ENCODE measurements around the gene HBG2.
"Not testable (repeated sequence)": the region's sequence is repeated elsewhere in the genome, so short reads cannot be mapped to it uniquely, and the experiment has no call there.

Gene HBG2

DNA sequence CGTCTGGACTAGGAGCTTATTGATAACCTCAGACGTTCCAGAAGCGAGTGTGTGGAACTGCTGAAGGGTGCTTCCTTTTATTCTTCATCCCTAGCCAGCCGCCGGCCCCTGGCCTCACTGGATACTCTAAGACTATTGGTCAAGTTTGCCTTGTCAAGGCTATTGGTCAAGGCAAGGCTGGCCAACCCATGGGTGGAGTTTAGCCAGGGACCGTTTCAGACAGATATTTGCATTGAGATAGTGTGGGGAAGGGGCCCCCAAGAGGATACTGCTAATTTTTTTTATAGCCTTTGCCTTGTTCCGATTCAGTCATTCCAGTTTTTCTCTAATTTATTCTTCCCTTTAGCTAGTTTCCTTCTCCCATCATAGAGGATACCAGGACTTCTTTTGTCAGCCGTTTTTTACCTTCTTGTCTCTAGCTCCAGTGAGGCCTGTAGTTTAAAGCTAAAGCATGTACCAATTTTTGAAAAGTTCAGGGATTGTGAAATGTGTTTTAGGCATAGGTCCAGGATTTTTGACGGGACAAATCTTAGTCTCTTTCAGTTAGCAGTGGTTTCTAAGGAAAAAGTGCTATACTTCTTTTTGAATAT, 4.7 kb downstream of the HBG2 start, which contains the start of gene HBG1:
TSS of gene HBG1 (minus strand) at position 51 of the 590 bp plus-strand sequence. CDS start 53 bp downstream, outside the sequence.
- DNase-seq (ENCODE audit: low read depth): not testable (repeated sequence)

DNA sequence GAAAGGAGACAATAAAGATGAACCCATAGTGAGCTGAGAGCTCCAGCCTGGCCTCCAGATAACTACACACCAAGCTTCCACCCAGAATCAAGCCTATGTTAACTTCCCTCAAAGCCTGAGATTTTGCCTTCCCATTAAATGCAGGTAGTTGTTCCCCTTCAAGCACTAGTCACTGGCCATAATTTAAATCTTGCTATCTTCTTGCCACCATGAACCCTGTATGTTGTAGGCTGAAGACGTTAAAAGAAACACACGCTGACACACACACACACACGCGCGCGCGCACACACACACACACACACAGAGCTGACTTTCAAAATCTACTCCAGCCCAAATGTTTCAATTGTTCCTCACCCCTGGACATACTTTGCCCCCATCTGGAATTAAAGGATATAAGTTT, 6.1 kb downstream of the HBG2 start:
- not testable (repeated sequence) for DNase-seq (ENCODE audit: low read depth)

DNA sequence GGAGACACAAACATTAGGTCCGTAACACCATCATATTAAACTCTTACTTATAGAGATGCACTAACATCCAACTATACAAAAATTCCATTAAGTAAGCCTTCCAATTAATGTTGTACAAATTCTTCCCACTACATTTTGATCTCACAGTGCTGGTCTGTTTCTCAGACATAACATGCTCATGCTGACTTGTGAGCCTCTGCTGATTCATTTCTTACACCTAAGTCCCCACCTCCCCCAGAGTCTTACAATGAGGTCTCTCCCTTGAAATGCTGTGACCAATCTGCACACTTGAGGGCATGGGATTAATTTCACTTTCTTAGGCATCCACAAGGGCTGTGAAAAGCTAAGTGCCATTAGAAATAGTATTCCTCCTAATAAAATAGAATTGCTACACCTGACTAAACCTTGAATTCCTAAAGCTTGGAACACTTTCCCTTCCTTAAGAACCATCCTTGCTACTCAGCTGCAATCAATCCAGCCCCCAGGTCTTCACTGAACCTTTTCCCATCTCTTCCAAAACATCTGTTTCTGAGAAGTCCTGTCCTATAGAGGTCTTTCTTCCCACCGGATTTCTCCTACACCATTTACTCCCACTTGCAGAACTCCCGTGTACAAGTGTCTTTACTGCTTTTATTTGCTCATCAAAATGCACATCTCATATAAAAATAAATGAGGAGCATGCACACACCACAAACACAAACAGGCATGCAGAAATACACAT, 6.9 kb downstream of the HBG2 start:
- no peak for DNase-seq (ENCODE audit: low read depth)

DNA sequence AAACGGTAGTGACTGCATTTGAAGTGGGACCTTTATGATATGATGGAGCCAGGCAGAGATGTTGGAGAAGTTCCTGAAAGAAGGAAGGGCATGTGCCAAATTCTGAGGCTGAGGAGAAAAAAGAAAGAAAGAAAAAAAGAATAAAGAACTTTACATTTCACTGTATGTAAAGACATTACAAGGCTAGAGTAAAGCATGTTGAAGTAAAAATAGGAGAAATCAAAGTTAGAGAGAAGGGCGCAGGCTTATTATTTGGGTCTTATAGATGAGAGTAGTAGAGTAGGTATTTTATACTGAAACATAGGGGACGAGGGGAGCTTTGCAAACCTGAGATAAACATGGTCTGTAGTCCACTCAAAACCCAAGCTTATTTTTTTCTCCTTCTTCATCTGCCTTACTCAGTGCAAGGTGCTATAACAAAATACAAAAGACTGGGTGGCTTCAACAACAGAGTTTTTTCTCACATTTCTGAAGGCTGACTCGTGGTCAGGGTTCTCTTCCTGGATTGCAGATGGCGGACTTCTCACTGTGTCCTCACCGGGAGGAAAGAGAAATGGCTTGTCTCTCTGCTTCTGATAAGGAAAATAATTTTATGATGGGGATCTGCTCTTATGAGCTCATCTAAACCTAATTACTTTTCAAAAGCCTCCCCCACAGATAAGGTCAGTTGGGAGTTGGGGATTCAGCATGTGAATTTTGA, 7.7 kb downstream of the HBG2 start:
- DNase-seq (ENCODE audit: low read depth): no peak

DNA sequence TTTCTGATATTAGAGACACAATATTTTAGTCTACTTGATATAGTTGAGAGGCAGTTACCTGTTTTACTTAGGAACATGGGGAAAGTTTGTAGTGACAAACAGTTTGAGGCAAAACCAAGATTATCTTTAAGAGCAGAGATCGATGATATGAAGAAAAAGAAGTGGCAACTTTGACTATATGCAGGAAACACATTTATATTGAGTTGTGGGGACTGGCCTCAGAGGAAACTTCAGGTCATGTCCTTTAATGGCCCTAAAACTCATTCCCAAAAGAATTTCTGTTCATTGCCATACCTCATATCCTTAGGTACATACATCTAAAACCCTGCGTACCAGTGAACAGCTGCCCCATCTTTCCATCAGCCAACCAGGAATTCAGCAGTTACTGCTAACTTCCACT, 9.4 kb downstream of the HBG2 start:
- no peak for DNase-seq (ENCODE audit: low read depth)

DNA sequence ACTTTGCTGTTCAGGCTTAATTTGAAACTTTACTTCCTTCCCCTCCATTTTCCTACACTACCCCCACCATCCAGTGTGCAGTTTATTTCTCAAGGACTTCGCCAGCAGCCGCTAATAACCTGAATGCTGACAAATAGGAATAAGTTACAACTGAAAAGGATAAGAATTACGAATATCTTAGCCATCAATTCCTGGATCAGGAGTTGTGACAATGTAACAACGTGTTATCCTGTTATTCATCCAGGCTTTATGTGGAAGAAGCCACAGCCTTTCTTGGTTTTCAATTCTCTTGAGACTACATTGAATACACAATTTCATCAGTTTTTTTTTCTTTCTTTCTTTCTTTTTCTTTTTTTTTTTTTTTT, 10.8 kb downstream of the HBG2 start:
- DNase-seq (ENCODE audit: low read depth): no peak

DNA sequence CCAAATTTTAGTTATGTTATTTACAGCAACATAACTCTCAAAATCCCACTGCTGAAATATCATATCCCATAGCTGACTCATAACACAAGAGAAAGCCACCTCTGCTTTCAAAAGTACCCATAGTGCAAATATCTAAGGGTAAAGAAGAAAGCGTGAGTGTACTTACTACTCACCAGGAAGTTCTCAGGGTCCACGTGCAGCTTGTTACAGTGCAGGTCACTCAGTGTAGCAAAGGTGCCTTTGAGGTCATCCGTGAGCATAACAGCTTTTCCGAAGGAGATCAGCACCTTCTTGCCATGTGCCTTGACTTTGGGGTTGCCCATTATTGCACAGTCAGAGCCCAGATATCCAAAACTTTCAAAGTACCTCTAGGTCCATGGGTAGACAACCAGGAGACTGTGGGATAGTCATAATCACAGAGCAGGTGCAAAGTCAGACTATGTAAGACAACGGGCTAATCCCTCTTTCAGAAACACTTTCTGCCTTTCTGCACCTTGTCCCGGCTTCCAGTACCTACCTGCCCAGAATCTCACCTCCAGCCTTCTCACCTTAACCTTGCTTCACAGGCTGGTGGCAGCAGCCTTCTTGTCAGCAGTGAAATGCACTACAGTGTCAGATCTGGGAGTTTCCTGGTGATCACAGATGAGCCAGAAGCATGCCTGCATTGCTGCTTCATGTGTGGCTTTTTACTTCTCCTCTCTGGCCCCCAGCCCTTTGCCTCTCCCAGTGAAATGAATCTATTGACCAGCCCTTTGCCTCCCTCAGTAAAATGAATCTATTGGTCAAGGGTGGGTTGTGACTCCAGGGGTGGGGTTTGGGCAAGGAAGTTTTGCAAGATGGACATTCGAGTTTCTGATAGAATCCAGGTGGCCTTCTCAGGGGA, 11.4 kb downstream of the HBG2 start:
- no peak for DNase-seq (ENCODE audit: low read depth)

DNA sequence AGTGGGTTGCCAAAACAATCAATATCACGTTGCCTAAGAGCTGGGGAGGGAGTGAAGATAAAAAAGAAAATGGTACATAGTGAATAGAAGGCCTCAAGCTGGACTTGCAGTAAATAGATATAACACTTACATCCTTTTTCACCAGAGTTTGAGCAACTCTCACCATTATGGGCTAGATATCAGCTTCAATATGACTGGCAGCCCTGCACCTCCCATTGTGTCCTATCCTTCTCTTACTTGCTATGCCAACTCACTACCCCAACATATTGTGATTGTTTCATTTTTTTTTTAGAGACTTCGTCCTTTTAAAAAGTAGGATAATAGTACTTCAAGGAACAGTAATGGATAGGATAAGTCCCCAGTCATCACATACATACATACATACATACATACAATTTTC, 12.4 kb downstream of the HBG2 start:
- DNase-seq (ENCODE audit: low read depth): no peak

DNA sequence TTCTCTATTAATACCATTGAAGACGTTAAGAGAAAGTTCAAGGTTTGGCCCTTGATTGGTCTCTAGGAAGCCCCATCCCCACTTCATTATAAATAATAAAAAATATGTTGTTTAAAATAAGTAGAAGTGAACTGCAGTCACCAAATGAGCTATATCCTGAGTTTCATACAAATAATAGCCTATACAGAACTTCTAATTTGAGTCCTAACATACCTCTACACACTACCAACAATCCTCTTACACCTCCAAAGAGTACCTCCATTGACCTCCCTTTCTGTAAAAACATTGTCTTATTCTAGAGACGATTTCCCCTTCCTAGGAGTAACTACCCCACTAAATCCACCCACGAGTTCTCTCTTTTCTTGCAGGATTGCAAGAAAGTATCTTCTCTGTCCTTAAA, 13.1 kb downstream of the HBG2 start:
- DNase-seq (ENCODE audit: low read depth): no peak

DNA sequence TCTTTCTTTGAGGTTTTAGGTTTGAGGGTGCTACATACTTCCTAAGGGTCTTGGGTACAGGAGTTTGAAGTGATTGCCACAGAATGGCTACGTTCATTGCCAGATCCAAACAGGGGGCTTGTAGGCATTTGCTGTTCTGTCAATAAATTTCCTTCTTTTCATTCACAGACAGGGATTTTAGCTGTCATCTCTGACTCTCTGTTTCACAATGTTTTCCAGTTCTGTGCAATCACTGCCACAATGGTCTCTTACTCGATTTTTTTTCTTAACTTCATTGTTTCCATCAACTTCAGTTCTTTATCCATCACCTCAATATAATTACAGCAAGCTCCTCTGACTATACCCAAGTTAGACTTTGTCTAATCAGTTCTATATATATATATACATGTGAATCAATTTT, 14.1 kb downstream of the HBG2 start:
- no peak for DNase-seq (ENCODE audit: low read depth)

DNA sequence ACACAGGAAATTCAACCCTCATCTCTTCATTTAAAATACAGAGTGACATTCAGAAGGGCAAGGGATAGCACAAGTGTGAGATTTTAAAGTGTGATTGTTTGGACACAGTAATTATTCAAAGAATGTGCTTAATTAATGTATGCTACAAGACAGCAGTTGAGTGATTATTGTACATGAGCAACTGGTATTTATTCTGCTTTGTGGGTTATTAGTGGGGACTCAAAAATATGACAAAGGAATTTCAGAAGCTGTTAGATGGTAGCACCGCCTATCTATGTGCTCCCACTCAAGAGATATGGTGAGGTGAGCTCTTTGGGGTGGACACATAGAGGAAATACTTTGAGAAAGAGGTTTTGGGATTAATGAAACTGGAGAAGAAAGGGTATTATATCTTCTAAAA, 14.5 kb downstream of the HBG2 start:
- DNase-seq (ENCODE audit: low read depth): no peak

DNA sequence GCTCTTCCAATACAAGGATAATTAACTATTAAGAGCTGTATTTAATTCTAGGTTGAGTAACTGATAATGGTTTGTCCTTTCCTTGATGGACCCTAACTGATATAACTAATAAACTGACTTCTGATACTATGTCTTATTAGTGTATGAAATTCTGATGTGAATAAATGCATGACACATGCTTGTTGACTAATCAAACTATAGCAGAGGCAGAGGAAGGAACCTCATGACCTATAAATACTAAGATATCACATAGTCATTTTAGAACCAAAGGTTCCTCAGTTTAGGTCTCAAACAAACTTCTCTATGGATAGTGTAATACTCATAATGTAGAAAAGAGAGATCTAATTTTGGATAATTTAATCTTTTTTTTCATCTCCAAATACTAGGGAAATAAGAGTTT, 15.5 kb downstream of the HBG2 start:
- no peak for DNase-seq (ENCODE audit: low read depth)

DNA sequence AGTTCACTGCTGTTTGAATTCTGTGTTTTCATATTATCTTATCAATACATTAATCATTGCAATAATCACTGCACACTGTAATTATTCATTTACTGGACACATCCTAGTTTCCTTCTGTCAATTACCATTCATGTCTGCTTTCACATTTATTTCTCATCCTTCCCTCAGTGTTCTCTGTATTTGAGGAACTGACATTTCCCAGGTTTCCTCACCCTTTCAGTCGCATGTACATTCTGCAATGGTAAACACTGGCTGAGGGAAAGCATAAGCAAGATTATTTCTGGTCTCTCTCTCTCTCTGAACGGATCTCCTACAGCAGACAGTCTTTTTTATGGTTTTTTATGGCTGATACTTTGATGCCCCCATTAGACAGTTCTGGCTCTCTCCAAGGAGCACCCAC, 16.1 kb downstream of the HBG2 start:
- no peak for DNase-seq (ENCODE audit: low read depth)

DNA sequence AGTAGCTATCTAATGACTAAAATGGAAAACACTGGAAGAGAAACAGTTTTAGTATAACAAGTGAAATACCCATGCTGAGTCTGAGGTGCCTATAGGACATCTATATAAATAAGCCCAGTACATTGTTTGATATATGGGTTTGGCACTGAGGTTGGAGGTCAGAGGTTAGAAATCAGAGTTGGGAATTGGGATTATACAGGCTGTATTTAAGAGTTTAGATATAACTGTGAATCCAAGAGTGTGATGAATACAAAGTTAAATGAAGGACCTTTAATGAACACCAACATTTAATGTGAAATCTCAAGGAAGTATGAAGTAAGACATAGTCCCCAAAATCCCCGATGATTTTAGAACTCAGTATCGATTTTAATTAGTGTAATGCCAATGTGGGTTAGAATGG, 17.2 kb downstream of the HBG2 start:
- no peak for DNase-seq (ENCODE audit: low read depth)

DNA sequence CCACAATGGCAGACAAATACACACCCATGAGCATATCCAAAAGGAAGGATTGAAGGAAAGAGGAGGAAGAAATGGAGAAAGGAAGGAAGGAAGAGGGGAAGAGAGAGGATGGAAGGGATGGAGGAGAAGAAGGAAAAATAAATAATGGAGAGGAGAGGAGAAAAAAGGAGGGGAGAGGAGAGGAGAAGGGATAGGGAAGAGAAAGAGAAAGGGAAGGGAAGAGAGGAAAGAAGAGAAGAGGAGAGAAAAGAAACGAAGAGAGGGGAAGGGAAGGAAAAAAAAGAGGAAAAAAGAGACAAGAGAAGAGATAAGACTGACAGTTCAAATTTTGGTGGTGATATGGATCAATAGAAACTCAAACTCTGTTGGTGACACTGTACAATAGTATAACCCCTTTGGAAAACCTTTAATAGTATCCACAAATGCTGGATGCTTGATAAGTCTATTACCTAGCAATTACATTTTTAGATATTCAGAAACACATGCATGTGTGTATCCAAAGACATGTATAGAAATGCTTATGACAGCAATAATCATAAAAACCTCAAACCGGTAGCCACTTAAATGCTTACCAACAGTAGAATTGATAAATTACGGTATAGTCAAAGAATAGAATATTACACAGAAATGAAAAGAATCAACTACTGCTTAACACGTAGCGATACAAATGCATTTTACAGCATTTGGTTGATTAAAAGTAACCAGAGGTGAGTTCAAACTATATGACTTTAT, 19.1 kb downstream of the HBG2 start:
- DNase-seq (ENCODE audit: low read depth): no peak

DNA sequence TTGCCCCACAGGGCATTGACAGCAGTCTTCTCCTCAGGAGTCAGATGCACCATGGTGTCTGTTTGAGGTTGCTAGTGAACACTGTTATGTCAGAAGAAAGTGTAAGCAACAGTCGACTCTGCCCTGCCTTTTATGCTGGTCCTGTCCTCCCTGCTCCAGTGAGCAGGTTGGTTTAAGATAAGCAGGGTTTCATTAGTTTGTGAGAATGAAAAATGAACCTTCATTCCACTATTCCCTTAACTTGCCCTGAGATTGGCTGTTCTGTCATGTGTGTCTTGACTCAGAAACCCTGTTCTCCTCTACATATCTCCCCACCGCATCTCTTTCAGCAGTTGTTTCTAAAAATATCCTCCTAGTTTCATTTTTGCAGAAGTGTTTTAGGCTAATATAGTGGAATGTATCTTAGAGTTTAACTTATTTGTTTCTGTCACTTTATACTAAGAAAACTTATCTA, 20.2 kb downstream of the HBG2 start, which contains the start of gene HBD:
TSS of gene HBD (minus strand) at position 103 of the 454 bp plus-strand sequence. CDS start at position 53, 50 bp downstream.
- DNase-seq (ENCODE audit: low read depth): peak; percentile 61

DNA sequence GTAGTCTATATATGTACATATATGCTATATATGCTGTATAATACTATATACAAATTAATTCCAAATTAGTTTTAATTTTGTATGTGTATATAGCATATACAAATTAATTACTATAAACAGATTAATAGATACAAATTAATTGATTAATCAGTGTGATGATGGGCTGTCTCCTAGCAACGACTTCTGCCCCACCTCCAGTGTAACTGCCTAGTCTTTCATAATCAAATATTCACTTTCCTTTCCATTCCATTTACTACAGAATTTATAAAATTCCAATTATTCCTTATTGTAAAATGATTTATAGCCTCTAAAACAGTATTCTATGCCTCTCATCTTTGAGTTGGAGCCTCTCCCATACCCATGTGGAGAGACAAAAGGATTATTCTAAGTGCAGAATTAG, 21.3 kb downstream of the HBG2 start:
- DNase-seq (ENCODE audit: low read depth): no peak

DNA sequence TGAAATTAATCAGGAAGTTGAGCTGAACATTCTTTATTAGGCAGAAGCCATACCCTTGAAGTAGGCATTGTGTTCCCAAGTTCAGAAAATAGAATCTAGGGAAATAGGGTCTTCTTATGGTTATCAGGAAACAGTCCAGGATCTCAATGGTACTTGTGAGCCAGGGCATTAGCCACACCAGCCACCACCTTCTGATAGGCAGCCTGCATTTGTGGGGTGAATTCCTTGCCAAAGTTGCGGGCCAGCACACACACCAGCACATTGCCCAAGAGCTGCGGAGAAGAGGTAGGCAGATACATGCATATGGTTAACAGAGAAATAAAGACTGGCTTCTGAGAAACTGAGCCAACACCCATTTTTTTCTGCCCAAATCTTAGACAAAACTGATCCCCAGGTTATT, 21.8 kb downstream of the HBG2 start:
- DNase-seq (ENCODE audit: low read depth): no peak

DNA sequence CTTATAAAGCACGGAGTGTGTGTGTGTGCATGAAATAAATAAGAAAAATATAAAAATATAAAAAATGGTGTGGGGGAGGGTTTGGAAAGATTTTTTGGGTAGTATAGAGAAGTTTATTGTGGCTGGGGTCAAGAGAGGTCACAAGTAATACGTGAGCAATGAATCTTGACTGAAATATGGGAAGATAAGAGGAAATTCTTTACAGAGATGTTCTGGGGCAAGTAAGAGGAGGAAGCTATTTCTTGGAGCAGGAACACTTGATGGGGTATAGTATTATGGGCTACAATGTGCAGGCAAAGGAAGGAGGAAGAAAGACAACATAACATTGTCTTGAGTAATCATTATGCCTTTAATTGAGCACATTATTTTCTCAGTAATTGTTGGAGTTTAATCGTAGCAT, 22.4 kb downstream of the HBG2 start:
- no peak for DNase-seq (ENCODE audit: low read depth)

DNA sequence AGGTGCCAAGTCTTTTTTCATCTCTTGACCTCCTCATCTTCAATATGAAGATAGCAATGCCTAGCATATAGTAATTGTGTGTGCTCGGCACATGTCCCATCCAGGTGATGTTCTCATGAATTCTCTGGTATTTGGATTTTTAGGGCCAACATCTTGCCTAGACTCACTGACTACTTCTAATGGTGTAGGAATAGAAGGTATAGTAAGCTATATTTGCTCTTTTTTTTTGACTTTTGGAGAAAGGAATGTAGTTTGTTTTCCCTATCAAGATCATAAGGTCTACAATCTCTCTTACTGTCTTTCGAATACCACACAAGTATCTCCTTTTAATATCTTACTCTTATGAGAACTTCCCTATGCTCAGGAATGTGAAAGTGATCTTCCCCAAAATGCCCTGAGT, 23.5 kb downstream of the HBG2 start:
- DNase-seq (ENCODE audit: low read depth): no peak

DNA sequence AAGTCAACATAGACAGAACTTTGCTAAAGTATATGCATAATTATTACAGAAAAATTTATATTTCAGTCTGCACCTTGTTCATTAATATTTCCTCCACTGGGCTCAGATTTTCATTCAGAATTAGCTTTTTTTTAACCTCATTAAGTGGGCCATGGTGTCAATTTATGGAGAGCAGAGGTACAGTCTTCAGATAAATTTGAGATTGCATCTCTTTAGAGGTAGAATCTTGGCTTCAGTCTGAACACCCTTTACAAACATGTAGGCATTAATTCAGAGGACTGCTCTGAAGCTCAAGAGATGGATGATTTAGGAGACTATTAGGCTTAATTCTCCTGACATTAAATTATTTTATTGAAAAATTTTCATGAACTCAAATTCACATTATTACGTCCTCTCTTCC, 24.3 kb downstream of the HBG2 start:
- DNase-seq (ENCODE audit: low read depth): no peak

DNA sequence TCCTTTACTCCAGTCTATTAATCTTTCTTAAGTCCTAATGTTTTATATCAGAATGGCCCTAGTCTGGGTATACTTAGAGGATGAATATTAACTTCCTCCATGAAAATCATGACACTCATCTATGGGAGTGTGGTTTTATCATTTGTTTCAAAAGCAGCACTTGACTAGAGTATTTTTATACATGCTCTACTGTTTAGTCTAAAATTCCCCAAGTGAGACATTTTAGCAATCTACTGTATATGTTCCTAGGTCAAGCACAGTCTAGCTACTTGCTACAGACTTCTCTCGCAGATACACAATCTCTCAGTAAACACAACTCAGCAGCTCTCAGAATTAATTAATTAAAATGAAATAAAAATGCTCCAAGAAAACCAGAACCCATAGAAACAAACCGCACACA, 24.8 kb downstream of the HBG2 start:
- no peak for DNase-seq (ENCODE audit: low read depth)
